ENCODE measurements around the gene USP7.

- TF ChIP-seq, protein P1, sequence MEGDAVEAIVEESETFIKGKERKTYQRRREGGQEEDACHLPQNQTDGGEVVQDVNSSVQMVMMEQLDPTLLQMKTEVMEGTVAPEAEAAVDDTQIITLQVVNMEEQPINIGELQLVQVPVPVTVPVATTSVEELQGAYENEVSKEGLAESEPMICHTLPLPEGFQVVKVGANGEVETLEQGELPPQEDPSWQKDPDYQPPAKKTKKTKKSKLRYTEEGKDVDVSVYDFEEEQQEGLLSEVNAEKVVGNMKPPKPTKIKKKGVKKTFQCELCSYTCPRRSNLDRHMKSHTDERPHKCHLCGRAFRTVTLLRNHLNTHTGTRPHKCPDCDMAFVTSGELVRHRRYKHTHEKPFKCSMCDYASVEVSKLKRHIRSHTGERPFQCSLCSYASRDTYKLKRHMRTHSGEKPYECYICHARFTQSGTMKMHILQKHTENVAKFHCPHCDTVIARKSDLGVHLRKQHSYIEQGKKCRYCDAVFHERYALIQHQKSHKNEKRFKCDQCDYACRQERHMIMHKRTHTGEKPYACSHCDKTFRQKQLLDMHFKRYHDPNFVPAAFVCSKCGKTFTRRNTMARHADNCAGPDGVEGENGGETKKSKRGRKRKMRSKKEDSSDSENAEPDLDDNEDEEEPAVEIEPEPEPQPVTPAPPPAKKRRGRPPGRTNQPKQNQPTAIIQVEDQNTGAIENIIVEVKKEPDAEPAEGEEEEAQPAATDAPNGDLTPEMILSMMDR (IDR thresholded peaks at IDR 0.05) = no peak
- TF ChIP-seq POLR2AphosphoS5 (IDR thresholded peaks at IDR 0.05) (no peak), POLR2A (IDR thresholded peaks at IDR 0.05; ENCODE audit: low read depth) (no peak), EP300 (IDR thresholded peaks at IDR 0.05) (no peak)
Measured at GRCh38 chr16:8912793-8913192, 50.9 kb downstream of the USP7 start.

Data from esophagus muscularis mucosa (tissue), 4 donors.